Midbrain (tissue), 1 donor: ENCODE measurements around the gene KIF18B.

ENCODE experiments used
- DNase-seq: peaks from one replicate; lab custom pipeline; 2025; lab: John Stamatoyannopoulos, UW

Gene KIF18B

DNA sequence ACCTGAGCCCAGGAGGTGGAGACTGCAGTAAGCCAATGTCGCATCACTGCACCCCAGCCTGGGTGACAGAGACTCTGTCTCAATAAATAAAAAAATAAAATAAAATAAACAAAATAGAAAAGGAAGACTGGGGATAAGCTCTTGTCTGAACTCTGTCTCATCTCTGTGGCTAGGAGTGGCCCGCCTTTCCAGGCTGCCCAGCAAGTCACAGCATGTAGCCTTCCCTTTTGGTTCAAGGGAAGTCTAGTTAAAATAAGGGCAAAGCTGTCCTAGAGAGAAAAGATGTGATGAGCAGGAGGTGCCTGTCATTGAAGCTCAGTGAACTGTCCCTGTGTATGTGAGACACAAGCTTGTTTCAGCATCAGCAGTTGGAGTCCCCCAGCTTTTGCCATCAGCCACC, 29.6 kb downstream of the KIF18B start:
- DNase-seq = no peak

DNA sequence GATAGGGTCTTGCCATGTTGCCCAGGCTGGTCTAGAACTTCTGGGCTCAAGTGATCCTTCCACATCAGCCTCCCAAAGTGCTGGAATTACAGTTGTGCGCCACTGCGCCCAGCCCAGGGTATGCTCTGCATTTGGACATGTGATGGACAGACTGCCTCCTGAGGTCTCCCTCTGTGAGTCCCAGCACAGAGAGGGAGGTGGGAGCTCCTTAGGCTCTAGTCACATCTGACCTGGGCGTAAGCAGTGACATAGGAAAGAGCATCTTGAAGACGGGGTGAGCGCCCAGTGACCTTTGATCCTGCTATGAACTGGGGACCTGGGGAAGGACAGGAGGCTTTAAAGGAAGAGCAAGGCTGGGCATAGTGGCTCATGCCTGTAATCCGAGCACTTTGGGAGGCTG, 30.1 kb downstream of the KIF18B start:
- DNase-seq = no peak

DNA sequence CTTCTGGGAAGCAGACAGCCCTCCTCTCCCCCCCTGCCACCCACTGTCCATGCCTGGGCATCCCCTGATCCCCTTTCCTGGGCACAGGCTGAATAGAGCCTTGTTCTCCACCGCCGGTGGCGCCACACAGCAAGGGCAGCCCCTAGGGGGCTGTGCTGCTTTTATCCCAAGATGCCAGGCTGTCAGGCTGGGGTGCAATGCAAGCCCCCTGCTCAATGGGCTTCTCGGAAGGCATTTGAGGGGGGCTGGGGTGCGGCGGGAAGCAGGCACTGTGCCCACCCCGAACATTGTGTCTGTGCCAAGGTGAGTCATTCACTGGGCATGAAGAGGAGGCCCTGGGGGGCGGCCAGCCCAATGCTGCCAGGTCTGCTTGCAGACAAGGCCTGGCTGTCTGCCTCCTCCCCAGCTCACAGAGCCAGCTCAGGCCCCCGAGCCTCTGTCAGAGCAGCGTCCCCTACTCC, 30.8 kb downstream of the KIF18B start:
- peak; percentile 75 for DNase-seq

DNA sequence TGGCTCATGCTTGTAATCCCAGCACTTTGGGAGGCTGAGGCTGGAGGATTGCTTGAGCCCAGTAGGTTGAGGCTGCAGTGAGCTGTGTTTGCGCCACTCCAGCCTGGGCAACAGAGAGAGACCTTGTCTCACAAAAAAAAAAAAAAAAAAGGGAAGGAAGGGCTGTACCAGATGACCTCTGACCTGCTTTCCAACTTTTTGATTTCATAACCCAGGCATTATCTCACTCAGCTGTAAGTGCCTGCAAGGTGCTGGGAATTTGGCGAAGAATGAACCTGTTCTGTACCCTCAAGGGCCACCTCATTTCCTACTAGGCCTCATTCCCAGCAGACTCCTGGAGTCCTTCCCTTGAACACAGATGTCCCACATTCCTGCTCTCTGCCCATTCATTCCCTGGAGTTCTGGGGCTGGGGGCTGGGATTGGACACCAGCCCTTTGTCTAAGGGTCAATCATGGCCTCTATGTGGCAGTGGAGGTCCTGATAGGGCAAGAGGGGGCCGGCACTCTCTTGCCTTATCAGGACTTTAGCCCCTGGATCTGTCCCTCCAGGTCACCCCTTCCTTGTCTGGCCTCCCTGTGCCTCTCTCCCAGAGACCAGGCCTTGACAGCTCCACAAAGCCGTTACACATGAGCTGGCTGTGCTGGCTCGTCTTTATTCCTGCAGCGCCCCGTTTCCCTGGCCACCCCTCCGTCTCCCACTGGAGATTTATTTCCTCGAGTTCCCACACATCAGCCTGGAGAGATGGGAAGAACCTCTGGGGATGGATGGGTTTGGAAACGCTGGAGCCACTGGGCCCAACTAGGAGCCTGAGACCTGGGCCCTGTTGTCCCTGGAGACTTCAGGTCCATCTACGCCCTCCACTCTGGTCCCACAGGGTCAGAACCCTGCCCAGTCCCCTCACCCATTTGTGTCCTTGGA, 31.5 kb downstream of the KIF18B start:
- no peak for DNase-seq

DNA sequence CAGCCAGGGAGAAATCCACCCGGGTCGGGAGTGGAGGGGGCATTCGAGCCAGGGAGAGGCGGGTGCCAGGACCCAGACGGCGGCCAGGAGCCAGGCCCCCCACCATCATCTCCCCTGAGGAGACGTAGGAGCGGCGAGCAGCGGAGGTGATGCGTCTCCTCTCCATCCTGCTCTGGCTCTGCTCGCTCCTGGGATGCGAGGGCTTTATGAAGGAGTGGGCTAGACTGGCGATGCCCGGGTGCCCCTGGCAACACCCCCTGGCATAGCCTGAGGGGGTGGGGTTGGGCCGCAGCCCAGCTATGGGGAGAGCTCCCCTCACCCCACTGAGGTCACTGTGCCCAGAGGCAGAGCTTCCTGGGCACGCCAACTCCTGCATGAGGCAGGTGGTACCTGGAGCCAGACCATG, 32.2 kb downstream of the KIF18B start, which contains the start of gene GFAP:
GFAP (minus strand) TSS at position 180 of the 406 bp plus-strand sequence; CDS start at position 166, 14 bp downstream.
- peak; percentile 71 for DNase-seq

DNA sequence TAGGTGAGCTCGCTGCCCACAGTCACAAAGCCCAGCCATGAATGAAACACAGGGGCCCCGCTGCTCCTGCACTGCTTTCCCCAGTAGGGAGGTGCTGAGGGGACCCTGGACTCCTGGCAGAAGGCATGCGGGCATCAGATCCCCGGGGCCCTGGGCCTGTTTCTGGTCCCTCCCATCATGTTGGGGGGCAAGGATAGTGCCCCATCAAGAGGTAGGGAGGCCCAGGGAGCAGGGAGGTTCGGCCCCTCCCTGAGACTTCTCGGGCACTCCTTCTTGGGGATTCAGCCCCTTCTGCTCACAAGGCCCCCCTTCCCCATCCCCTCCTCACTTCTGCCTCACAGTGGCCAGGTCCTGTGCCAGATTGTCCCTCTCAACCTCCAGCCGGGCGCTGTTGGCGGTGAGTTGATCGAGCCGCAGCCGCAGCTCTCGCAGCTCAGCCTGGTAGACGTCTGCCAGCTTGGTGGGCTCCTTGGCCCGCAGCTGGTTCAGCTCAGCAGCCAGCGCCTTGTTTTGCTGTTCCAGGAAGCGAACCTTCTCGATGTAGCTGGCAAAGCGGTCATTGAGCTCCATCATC, 32.8 kb downstream of the KIF18B start:
- DNase-seq = peak; percentile 40

DNA sequence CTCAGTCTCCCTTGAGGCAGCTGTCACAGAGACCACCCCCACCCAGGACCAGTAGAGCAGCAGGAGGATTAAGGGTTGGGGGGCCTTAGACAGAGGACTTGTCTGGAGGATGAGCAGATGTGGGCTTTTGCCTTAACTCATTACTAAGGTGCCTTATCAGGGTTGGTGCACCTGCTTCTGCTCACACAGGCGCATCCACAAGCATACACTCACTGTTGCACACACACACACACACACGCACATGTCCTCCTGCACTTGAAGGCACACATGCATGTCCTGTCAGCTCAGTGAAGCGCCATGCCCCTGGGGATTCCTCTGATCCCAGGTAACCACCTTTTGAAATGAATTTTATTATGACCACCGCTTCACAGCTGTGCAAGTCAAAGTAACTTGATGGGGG, 33.4 kb downstream of the KIF18B start:
- DNase-seq = no peak

DNA sequence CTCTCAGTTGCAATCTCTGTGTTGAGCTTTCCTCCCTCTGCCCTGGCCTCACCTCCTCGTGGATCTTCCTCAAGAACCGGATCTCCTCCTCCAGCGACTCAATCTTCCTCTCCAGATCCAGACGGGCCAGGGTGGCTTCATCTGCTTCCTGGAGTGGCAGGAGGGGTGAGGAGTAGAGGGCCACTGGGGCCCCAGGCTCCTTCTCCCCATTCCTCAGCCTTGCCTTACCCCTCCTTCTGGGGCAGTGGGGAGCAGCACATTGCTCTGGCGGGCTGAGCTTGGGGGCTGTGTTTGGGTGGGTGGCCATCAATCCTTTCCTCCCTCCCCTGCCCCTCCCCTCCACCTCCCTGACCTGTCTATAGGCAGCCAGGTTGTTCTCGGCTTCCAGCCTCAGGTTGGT, 33.9 kb downstream of the KIF18B start:
- DNase-seq = no peak

DNA sequence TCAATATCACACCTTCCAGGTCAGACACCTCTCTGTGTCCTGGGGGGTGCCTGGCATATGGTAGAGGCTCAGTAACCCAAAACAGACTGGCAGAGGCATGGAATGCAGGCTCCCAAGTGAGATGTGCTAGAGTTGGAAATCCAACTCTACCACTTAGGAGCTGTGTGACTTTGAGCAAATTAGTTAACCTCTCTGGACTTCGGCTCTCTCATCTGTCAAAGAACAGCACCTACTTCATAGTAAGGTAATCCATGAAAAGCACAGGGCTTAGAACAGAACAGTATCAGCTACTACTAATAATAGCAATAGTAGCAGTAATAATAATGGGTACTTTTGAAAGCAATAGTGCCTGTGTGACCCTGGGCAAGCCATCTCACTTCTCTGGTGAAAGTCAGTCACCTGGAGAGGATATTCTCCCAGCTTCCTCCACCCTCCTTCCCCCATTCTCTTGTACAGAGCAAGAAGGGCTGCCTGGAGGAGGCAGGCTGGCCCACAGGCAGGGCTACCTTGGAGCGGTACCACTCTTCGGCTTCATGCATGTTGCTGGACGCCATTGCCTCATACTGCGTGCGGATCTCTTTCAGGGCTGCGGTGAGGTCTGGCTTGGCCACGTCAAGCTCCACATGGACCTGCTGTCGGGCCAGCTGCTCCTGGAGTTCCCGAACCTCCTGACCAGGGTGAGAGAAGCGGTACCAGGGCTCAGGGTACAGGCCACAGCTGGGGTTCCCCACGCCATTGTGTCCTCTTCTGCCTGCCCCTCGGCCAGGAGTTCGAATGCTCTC, 34.6 kb downstream of the KIF18B start:
- DNase-seq = peak; percentile 37

DNA sequence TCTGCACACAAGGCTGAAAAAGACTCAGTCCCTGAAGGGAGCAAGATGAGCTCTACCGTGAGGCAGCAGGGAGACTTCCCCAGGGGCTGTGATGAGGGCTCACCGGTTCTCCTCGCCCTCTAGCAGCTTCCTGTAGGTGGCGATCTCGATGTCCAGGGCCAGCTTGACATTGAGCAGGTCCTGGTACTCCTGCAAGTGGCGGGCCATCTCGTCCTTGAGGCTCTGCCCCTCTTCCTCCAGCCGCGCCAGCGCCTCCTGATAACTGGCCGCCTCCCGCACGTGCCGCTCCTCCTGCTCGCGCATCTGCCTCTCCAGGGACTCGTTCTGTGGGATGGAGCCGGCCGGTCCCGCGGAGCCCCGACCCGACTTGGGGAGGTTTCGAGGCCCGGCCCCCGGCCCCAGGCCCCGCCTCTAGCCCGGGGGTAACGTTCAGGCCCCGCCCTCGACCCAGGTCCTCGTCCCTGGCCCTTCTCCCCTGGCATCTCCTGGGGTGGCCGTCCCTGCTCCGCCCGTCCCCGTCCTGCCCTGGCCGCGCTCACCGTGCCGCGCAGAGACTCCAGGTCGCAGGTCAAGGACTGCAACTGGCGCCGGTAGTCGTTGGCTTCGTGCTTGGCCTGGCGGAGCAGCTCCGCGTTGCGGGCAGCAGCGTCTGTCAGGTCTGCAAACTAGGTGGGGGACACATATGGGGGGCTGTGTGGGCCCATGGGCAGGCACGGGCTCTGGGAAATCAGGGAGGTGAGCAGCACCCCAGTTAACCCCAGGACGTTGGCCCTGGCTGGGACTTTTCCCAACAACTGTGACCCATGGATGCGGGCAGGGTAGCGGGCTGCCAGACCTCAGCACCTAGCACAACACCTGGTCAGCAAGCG, 36.2 kb downstream of the KIF18B start:
- DNase-seq = peak; percentile 58

DNA sequence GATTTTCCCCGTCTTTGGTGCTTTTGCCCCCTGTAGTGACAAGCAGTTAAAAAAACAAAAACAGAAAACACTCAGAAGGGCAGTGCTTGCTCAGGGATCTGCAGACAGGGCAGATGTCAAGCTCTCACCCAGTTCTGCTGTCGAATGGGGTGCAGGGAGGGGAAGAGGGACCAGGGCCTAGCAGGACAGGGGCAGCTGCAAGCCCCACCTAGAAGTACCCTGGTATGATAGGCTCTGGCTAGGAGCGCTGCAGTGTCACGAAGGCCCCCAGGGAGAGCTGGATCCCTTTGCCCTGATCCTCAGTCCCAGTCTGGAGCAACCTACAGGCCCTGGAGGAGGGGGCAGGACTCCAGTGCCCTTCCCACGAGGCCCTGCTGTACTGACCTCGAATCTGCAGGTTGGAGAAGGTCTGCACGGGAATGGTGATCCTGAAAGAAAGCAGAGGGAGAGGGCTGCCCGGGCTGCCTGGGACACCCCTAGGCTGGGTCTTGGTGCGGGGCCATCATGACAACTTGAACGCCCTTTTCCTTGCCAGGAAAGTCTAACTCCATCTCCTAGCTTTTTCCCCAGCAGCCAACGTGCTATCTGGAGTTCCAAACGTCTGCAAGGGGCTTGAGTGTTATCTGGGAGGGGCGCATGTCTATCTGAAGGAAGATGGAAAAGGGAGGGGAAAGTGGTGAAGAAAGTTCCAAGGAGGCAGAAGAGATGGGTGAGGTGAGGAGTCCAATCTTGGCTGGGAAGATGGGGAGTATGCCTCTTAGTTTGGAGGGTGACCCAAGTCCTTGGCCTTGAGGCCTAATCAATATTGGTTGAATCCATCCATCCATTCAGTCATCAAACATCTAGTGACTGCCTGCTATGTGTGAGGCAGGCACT, 37.1 kb downstream of the KIF18B start:
- no peak for DNase-seq

DNA sequence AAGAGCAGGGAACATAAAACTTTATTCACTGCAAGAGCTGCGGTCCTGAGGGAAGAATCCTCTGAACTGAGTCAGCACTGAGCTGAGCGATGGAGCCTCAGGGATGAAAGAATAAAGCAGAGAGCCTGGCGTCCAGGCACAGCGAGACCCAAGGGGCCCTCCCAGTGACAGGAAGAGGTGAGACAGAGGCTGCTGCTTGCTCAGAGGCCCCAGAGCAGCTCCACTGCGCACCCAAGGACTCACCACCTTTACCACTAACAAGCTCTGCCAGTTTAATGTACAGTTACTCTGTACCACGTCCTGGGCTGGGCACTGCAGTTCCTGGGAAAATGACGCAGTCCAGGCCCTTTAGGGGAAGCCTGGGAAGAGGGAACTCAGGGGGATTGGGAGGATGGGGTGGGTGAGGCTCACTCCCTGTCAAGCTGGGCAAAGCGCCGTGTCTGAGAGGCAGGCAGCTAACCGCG, 37.9 kb downstream of the KIF18B start:
- DNase-seq = no peak

DNA sequence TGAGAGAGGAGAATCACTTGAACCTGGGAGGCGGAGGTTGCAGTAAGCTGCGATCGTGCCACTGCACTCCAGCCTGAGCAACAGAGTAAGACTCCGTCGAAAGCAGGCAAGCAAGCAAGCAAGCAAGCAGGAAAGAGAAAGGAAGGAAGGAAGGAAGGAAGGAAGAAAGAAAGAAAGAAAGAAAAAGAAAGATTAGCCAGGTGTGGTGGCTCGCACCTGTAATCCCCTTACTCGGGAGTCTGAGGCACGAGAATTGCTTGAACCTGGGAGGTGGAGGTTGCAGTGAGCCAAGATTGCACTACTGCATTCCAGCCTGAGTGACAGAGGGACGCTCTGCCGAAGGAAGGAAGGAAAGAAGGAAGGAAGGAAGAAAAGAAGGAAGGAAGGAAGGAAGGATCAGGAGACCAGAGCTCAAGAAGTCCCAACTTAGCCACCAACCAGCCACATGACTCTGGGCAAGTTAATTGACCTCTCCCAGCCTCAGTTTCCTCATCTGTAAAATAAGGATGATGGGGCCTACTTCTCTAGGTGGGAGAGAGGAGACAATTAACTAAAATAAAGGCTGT, 38.7 kb downstream of the KIF18B start:
- no peak for DNase-seq

DNA sequence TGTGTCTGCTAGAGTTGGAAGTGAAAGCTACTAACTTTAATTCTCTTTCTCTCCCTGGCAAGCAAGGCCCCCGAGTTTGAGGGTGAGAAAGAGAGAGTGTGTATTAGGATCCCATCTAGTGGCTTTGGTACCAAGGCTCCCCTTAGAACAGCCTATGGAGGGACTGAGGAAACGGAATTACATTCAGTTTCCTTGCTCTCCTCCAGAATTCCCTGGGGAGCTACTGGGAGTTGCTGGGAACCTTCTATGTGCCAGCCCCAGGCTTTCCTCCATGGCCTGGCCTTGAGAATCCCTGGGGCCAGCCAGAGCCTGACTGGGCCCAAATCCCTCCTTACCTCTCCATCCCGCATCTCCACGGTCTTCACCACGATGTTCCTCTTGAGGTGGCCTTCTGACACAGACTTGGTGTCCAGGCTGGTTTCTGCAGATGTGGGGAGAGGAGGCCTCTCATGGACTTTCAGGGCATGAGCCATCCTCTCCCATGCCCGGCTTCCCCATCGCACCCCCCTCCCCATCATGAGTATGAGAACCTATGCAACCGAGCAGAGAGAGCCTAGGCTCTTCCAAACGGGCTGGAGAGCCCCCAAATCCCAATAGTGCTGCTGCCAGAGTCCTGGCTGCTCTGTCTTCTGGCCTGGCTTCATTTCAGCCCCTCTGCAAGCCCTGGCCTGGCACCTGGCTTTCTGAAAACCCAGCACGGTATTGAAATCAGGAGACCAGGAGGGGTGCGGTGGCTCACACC, 39.7 kb downstream of the KIF18B start:
- DNase-seq = no peak

DNA sequence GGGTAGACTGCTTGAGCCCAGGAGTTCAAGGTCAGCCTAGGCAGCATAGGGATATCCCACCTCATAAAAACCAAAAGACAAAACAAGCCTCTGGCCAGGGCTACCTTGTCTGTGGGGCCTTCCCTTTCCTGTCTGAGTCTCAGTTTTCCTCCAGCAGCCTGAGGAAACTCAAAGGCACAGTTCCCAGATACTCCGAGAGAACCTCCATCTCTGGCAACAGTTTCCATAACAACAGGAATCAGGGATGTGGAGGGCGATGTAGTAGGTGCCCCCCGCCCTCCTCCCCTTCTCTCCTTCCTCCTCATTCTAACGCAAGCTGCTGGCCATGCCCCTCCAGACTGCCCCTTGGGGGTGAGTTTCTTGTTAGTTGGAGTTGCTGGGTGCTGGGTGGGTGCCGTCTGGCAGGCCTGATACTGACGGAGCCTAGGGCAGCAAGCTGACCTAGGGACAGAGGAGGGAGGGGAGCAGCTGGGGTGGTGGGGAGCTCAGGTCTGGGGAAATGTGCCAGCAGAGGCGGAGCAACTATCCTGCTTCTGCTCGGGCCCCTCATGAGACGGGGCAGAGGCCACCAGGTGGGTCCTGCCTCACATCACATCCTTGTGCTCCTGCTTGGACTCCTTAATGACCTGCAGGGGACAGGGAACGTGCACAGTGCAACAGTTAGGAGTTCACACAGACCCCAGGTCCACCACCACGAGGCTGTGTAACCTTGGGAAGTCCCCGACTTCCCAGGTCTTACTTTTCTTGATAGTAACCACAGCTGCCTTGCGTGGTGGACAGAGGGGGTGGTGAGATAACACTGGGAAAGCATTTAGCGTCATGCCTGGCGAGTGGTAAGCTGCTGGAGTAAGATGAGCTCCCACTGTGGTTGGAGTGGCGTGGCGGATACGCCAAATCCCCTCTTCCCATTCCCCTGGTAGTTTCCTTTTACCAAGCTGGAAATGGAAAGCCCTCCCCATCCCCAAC, 40.5 kb downstream of the KIF18B start:
- DNase-seq = peak; percentile 14

DNA sequence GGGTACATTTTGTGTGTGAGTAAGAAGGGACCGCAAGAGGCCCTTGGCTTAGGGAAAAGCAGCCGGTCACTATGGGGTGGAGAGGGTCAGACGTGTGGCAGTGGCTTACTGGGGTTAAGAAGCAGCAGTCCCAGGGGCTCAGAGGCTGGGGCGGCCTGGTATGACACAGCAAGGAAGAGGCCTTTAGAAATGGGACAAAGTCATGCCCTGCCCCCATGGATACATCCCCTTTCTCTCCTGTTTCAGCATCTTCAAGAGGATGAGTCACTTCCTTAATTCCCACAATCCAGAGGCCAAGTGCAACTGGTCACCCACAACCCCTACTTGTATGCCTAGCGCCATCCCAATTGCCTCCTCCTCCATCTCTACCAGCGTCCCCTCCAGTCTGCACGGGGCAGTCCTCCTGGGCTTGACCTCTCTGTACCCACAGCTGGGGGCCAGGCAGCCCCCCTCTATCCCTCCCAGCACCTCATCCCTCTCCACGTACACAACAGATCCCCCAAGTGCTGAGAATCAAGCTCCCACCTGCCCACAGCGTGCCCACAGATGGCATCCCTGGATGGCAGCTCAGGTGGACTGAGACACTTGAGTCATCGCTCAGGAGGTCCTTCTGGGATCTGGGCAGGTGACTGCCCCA, 41.4 kb downstream of the KIF18B start:
- no peak for DNase-seq
